Measurements from ENCODE around the gene ZNF780A. TPM values are rescaled to one million over a fixed set of nuclear protein-coding genes. Genes with fewer than 3 reads are reported as not detected.

The ZNF780A gene
- total and polyA plus RNA-seq, 8 donors, result 8.1 to 40.5 (median 16.4) TPM

GRCh38 chr19:40089462-40089861 is 1.3 kb downstream of the ZNF780A start:
- H3K9me3 ChIP-seq, result no peaks in the 10 kb centered on the region
- TF ChIP-seq EP300 (IDR thresholded peaks at IDR 0.05) (no peak), POLR2A (IDR thresholded peaks at IDR 0.05) (no peak), POLR2AphosphoS5 (IDR thresholded peaks at IDR 0.05) (no peak)
- TF ChIP-seq, protein P1, sequence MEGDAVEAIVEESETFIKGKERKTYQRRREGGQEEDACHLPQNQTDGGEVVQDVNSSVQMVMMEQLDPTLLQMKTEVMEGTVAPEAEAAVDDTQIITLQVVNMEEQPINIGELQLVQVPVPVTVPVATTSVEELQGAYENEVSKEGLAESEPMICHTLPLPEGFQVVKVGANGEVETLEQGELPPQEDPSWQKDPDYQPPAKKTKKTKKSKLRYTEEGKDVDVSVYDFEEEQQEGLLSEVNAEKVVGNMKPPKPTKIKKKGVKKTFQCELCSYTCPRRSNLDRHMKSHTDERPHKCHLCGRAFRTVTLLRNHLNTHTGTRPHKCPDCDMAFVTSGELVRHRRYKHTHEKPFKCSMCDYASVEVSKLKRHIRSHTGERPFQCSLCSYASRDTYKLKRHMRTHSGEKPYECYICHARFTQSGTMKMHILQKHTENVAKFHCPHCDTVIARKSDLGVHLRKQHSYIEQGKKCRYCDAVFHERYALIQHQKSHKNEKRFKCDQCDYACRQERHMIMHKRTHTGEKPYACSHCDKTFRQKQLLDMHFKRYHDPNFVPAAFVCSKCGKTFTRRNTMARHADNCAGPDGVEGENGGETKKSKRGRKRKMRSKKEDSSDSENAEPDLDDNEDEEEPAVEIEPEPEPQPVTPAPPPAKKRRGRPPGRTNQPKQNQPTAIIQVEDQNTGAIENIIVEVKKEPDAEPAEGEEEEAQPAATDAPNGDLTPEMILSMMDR (IDR thresholded peaks at IDR 0.05), result no peak
- intact Hi-C loops (cut with DNase I; ENCODE audit: low total_unique reads), result no loop called here
- peak overlapping the region; percentile 72 to 81 (median 76) for H3K4me3 ChIP-seq
- H3K27ac ChIP-seq, result peak overlapping the region in 3 of 5 donors; percentile 90 to 94 (median 92)
- H3K4me1 ChIP-seq, result peaks cover 8 to 32% (median 21%) of the 10 kb centered on the region in 4 donors
- peaks cover 0 to 8% (median 6%) of the 10 kb centered on the region in 4 donors for H3K36me3 ChIP-seq
- peak in 1 of 2 donors; percentile 18 for DNase-seq
- 57 to 68% (median 62%) methylated on average over 4 of the region's 4 CpGs for WGBS, 5 donors
- H3K27me3 ChIP-seq, result no peaks in the 10 kb centered on the region

DNA sequence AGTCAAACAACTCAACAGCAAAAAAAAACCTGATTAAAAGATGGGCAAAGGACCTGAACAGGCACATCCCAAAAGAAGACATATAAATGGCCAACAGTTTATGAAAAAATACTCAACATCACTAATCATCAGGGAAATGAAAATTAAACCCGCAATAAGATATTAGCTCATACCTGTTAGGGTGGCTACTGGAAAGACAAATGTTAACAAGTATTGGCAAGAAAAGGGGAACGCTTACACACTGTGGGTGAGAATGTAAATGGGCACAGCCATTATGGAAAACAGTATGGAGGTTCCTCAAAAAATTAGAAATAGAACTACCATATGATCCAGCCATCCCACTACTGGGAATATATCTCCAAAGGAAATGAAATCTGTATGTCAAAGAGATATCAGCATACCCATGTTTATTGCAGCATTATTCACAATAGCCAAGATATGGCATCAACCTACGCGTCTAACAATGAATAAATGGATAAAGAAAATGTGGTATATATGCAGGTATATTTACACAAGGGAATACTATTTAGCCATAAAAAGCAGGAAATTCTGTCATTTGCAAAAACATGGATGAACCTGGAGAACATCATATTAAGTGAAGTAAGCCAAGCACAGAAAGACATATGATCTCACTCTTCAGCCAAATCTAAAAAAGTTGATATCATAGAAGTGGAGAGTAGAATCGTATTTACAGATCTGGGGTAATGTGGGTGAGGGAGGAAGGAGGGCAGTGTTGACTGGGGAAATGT is 2.3 kb downstream of the ZNF780A start:
- Histone ChIP-seq H3K27me3 (no peaks in the 10 kb centered on the region), H3K9me3 (no peaks in the 10 kb centered on the region), H3K4me1 (peaks cover 8 to 32% (median 21%) of the 10 kb centered on the region in 4 donors), H3K4me3 (no peak overlapping the region), H3K27ac (no peak overlapping the region), H3K36me3 (peaks cover 6 to 18% (median 16%) of the 10 kb centered on the region in 4 donors)
- intact Hi-C loops (cut with DNase I; ENCODE audit: low total_unique reads), result no loop called here
- DNase-seq, result no peak
- 85 to 98% (median 90%) methylated on average over 5 of the region's 5 CpGs for WGBS, 5 donors
- TF ChIP-seq POLR2A (IDR thresholded peaks at IDR 0.05) (no peak), EP300 (IDR thresholded peaks at IDR 0.05) (no peak), POLR2AphosphoS5 (IDR thresholded peaks at IDR 0.05) (no peak)
- TF ChIP-seq, protein P1 (IDR thresholded peaks at IDR 0.05), result no peak

- Histone ChIP-seq H3K9me3 (peaks cover 0 to 8% (median 6%) of the 10 kb centered on the region in 4 donors), H3K4me3 (no peak overlapping the region), H3K27me3 (no peaks in the 10 kb centered on the region), H3K27ac (no peak overlapping the region), H3K4me1 (peaks cover 4 to 23% (median 14%) of the 10 kb centered on the region in 4 donors), H3K36me3 (peaks cover 35 to 53% (median 51%) of the 10 kb centered on the region in 4 donors)
- intact Hi-C loops (cut with DNase I; ENCODE audit: low total_unique reads), result no loop called here
- WGBS, 5 donors, result 91 to 96% (median 96%) methylated on average over 4 of the region's 4 CpGs
- DNase-seq, result no peak
- TF ChIP-seq, protein P1 (IDR thresholded peaks at IDR 0.05), result no peak
- TF ChIP-seq EP300 (IDR thresholded peaks at IDR 0.05) (no peak), POLR2A (IDR thresholded peaks at IDR 0.05) (no peak), POLR2AphosphoS5 (IDR thresholded peaks at IDR 0.05) (no peak)
These were observed 5.8 kb downstream of the ZNF780A start for GRCh38 chr19:40084948-40085347.

- WGBS, 5 donors, result 76 to 100% (median 94%) methylated on average over 1 of the region's 1 CpG
- H3K27me3 ChIP-seq, result no peaks in the 10 kb centered on the region
- H3K9me3 ChIP-seq, result peaks cover 8 to 40% (median 21%) of the 10 kb centered on the region in 4 donors
- no peak for DNase-seq
- no peak overlapping the region for H3K27ac ChIP-seq
- no peak overlapping the region for H3K4me3 ChIP-seq
- intact Hi-C loops (cut with DNase I; ENCODE audit: low total_unique reads), result no loop called here
- peaks cover 46 to 88% (median 84%) of the 10 kb centered on the region in 4 donors for H3K36me3 ChIP-seq
- TF ChIP-seq, protein P1 (IDR thresholded peaks at IDR 0.05), result no peak
- no peak for TF ChIP-seq POLR2AphosphoS5 (IDR thresholded peaks at IDR 0.05)
- TF ChIP-seq EP300 (IDR thresholded peaks at IDR 0.05), result no peak
- no peak for TF ChIP-seq POLR2A (IDR thresholded peaks at IDR 0.05)
- H3K4me1 ChIP-seq, result no peaks in the 10 kb centered on the region
These were observed 9.3 kb downstream of the ZNF780A start for GRCh38 chr19:40081411-40081810.

Measured in stomach (tissue), 9 donors.